ENCODE results near the gene NAALADL2.

DNA sequence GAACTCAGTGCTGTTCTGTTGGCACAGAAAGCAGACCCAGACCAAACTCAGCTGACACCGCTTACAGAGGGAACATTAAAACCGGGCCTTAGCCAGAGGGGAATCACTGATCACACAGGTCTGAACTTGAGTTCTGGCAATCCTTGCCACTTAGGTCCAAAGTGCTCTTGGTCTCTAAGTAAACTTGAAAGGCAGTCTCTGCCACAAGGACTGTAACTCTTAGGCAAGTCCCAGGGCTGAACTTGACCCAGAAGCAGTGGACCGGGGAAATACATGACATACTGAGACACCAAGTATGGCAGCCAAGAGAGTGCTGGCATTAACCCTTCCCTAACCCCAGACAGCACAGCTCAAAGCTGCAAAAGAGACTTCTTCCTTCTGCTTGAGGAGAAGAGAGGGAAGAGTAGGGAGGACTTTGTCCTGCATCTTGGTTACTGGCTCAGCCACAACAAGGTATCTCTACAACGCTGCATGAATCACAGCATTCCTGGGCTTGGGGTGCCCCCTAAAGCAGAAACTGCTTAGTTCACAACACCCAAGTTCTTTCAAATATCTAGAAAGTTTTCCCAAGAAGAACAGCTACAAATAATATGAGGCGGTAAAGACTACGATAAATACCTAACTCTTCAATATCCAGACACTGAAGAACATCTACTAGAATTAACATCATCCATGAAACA is 32.5 kb downstream of the NAALADL2 start:
- TF ChIP-seq, protein P1, sequence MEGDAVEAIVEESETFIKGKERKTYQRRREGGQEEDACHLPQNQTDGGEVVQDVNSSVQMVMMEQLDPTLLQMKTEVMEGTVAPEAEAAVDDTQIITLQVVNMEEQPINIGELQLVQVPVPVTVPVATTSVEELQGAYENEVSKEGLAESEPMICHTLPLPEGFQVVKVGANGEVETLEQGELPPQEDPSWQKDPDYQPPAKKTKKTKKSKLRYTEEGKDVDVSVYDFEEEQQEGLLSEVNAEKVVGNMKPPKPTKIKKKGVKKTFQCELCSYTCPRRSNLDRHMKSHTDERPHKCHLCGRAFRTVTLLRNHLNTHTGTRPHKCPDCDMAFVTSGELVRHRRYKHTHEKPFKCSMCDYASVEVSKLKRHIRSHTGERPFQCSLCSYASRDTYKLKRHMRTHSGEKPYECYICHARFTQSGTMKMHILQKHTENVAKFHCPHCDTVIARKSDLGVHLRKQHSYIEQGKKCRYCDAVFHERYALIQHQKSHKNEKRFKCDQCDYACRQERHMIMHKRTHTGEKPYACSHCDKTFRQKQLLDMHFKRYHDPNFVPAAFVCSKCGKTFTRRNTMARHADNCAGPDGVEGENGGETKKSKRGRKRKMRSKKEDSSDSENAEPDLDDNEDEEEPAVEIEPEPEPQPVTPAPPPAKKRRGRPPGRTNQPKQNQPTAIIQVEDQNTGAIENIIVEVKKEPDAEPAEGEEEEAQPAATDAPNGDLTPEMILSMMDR (IDR thresholded peaks at IDR 0.05) = no peak
- TF ChIP-seq POLR2A (IDR thresholded peaks at IDR 0.05) = no peak
